Renal cortex interstitium (tissue), 11 donors: ENCODE measurements around the gene GHR. TPM values are rescaled to one million over a fixed set of nuclear protein-coding genes. Genes with fewer than 3 reads are reported as not detected.
A peak's percentile ranks its signal among the peaks of the same experiment; 100 is the strongest.

Experiments used
- DNase-seq, 11 donors: peaks; one replicate each; pipeline ENCODE4 v3.0.0-alpha.2; 2013; ENCODE audit warnings: low read depth in 9 of 11, low spot score in 4 of 11; ENCODE audit errors: extremely low read depth in 1 of 11
- polyA plus RNA-seq, 3 donors: library from polyadenylated mRNA; unstranded; fragments of 120-200 nt; gene quantifications; one replicate each; pipeline ENCODE4 v1.2.1, GENCODE V29; 2013; ENCODE audit not compliant: insufficient read length in 3 of 3

The GHR gene
- polyA plus RNA-seq, 3 donors = 20.7 to 26.1 (median 20.8) TPM

GRCh38 chr5:42500003-42500599 is 76.9 kb downstream of the GHR start:
- no peak for DNase-seq

GRCh38 chr5:42502613-42503470 is 79.6 kb downstream of the GHR start:
- DNase-seq = no peak

GRCh38 chr5:42506662-42507061 is 83.4 kb downstream of the GHR start:
- DNase-seq = no peak

GRCh38 chr5:42507451-42508097 is 84.3 kb downstream of the GHR start:
- DNase-seq = no peak

GRCh38 chr5:42513246-42513645 is 90.0 kb downstream of the GHR start:
- DNase-seq = no peak

- DNase-seq = no peak
Observed at GRCh38 chr5:42514754-42515153, 91.5 kb downstream of the GHR start.

GRCh38 chr5:42515504-42515903 is 92.3 kb downstream of the GHR start:
- no peak for DNase-seq

- DNase-seq = no peak
Observed at GRCh38 chr5:42516282-42517042, 93.2 kb downstream of the GHR start.

- DNase-seq = no peak
Observed at GRCh38 chr5:42517164-42517563, 93.9 kb downstream of the GHR start.

- peak in 2 of 11 donors; percentile 16 to 19 for DNase-seq
Observed at GRCh38 chr5:42518595-42519221, 95.5 kb downstream of the GHR start.

GRCh38 chr5:42520203-42520602 is 97.0 kb downstream of the GHR start:
- DNase-seq = no peak

- no peak for DNase-seq
Observed at GRCh38 chr5:42520957-42521356, 97.7 kb downstream of the GHR start.

- no peak for DNase-seq
Observed at GRCh38 chr5:42521406-42521805, 98.2 kb downstream of the GHR start.

GRCh38 chr5:42522783-42523182 is 99.5 kb downstream of the GHR start:
- no peak for DNase-seq

GRCh38 chr5:42526179-42526578 is 102.9 kb downstream of the GHR start:
- DNase-seq = no peak

GRCh38 chr5:42531611-42532010 is 108.4 kb downstream of the GHR start:
- DNase-seq = no peak

GRCh38 chr5:42542106-42542505 is 118.9 kb downstream of the GHR start:
- DNase-seq = no peak

GRCh38 chr5:42543774-42544173 is 120.5 kb downstream of the GHR start:
- no peak for DNase-seq

GRCh38 chr5:42545038-42545437 is 121.8 kb downstream of the GHR start:
- no peak for DNase-seq
